HPDE6-E6E7 (cell line): Measurements from ENCODE around the gene SLC4A1AP.

ENCODE experiments used
- DNase-seq: peaks from one replicate; pipeline ENCODE4 v3.0.0; 2011; ENCODE audit warnings: missing footprints; ENCODE audit errors: extremely low spot score

SLC4A1AP gene

DNA sequence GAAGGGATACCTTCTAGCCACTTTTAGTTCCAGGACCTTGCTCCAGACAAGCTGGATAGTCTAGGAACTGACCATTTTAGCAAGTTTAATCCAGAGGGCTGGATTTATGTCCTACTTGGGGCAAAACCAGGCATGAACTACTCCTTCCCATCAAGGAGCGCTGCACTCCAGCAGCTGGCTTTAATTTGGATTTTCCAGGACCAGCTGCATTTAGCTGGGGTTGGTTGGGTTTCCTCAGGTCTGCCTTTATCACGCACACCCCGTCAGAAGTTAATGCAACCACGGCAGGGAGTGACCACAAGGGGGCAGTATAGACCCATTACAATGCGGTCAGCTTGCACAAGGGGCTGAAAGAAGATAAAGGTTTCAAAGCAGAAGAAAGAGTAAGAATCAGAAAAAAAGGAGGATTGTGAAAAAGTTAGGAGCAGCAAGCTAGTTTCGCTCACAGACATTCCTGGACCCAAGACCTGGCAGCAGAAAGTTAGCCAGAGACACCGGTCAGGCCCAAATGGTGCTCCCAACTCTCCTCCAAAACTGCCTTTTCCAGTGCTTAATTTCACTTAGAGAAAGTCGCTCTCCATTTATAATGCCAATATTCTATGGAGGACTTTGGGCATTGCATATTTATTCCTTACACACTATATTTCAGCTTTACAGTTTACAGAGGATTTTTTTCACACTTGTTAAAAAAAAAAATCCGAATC is 40.1 kb downstream of the SLC4A1AP start:
- DNase-seq, result peak; percentile 76

GRCh38 chr2:27704342-27704876 is 40.7 kb downstream of the SLC4A1AP start:
- DNase-seq, result no peak

DNA sequence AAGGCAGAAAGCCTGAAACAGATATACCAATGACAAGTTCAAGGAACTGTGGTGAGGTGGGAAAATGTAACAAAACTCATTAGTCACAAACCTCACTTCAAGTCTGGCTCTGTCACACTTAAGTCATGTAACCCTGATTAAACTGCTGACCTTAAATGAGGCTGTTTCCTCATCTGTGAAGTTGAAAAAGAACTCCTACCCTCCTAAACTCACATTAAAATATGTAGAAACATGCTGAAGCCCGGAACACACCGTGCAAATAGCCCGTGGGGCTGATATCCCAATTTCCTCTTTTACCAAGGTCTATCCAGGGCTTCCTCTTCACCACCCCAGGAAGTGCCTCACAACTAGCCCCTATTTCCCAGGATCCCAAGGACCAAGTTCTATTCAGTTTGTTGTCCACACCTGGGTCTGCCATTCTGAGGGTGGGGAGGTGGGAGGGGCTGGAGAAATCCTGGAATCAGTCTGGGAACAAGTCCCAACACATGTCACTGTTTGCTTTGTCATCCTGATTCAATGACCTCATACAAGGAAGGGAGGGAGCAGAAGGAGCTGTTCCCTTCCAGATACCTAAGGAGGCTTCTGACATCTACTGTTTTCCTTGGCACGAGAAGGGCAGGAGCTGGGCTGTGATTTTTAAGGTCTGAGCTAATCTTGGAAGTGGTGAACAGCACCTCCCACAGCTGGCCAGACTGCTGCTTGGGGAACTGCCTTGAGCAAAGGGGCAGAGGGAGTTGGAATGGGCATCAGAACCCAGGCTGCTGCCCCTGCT is 42.3 kb downstream of the SLC4A1AP start:
- peak; percentile 75 for DNase-seq

- no peak for DNase-seq
These were observed 44.0 kb downstream of the SLC4A1AP start for GRCh38 chr2:27707462-27708256.

DNA sequence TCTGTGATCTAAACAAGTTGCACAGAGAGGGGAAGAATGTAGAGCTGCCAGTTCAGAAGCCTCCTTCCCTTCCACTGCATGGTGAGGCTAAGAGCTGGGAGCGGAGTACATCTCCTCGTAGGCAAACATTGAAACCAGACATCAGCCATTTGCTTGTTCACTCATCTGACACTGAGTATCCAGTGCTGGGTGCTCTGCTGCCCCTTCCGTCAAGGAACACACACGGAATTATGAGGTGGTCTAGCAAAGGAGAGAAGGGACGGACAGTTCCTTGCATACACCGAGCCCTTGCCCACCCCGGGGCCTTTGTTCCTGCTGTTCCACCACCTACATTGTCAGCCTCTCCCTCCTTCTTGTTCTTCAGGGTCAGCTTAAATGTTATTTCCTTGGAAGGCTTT is 44.6 kb downstream of the SLC4A1AP start:
- DNase-seq, result no peak

GRCh38 chr2:27708666-27709065 is 45.0 kb downstream of the SLC4A1AP start:
- no peak for DNase-seq

DNA sequence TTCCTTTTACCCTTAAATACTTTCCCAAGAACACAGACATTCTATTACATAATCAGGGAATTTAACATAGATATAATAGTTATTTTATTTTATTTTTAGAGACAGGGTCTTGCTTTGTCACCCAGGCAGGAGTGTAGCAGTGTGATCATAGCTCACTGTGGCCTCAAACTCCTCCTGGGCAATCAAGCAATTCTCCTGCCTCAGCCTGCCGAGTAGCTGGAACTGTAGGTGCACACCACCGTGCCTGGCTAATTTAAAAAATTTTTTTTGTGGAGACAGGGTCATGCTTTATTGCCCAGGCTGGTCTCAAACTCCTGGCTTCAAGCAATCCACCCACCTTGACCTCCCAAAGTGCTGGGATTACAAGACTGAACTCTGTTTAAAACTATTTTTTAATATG is 45.6 kb downstream of the SLC4A1AP start:
- no peak for DNase-seq

DNA sequence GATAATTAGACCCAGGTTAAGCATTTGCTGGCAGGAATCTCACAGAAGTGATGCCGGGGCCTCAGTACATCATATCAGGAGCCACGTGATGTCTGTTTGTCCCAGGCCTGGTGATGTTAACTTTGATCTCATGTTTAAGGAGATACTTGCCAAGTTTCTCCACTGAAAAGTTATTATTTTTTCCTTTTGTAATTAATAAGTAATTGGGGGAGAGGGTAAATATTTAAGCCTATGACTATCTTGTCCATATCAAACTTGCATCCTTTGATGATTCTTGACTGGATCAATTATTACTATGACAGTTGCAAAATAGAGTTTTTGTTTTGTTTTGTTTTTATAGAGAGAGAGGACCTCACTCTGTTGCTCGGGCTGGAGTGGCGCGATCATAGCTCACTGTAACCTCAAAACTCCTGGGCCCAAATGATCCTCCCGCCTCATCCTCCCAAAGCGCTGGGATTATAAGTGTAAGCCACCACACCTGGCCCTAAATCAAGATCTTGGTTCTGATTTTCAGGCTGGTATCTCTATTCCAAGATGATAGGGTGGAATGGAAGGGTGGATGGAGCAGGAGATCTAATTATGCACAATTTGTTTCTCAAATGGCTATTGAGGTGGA is 46.4 kb downstream of the SLC4A1AP start:
- no peak for DNase-seq

GRCh38 chr2:27710640-27711430 is 47.1 kb downstream of the SLC4A1AP start:
- no peak for DNase-seq

- DNase-seq, result no peak
These were observed 48.1 kb downstream of the SLC4A1AP start for GRCh38 chr2:27711804-27712203.

DNA sequence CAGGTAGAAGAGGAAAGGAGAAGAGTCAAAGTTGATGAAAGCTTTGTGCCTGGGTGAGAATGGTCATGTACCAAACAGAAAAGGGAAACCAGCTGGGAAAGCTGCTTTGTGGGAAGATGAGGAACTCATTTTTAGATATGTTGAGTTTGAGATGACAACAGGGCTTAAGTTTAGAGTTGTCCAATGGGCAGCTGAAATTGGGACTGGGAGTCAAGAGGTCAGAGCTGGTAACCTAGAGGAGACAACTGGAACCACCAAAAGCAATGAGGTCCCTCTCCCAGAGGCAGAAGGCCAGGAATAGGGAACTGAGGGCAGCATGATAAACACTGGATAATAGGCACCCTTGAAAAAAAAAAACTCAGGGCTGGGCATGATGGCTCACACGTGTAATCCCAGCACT is 48.8 kb downstream of the SLC4A1AP start:
- DNase-seq, result no peak

DNA sequence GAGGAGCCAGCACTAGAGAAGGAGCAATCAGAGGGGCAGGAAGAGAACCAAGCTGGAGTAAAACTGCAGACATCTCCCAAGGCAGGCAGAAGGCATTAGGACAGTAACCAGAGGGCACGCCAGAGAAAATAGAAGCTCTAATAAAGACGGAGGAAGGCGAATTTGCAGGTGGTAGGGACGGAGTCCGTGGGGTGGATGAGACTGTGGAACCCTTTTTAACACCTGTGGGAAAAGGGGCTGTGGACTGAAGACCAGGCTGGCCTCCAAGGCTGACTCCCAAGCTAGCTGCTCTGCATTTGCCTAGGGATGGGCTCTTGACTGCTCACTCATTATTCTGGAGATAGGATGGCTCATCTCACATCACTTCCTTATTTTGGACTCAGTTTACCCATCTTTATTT is 49.5 kb downstream of the SLC4A1AP start:
- DNase-seq, result no peak

DNA sequence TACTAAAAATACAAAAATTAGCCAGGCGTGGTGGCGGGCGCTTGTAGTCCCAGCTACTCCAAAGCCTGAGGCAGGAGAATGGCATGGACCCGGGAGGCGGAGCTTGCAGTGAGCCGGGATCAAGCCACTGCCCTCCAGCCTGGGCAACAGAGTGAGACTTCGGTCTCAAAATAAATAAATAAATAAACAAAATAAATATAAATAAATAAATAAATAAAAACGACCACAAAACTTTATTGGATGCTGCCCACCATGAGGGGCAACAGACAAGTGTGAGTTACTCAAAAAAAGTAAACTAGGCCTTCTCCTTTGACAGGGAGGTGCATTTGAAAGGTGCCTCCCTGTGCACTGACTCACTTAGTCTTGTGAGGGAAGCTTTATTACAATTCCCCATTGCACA is 50.4 kb downstream of the SLC4A1AP start:
- DNase-seq, result no peak

DNA sequence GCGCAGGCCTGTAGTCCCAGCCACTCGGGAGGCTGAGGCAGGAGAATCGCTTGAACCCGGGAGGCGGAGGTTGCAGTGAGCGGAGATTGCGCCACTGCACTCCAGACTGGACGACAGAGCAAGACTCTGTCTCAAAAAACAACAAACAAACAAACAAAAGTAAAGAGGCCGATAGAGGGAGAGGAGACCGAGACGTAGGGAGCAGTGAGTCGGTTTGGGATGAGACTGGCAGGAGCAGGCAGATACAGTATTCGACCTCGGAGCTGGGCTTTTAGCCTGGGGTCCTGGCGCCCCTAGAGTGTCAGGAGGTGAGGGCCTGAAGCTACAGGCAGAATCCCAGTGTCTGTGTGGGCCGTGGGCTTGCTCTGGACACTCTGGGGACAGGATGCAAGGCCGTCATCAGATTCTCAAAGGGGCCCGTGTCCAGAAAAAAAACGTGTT is 51.2 kb downstream of the SLC4A1AP start:
- no peak for DNase-seq

- no peak for DNase-seq
These were observed 51.9 kb downstream of the SLC4A1AP start for GRCh38 chr2:27715318-27716210.

GRCh38 chr2:27716301-27717069 is 52.8 kb downstream of the SLC4A1AP start:
- DNase-seq, result no peak

- peak; percentile 67 for DNase-seq
These were observed 53.5 kb downstream of the SLC4A1AP start for GRCh38 chr2:27717070-27717795.

DNA sequence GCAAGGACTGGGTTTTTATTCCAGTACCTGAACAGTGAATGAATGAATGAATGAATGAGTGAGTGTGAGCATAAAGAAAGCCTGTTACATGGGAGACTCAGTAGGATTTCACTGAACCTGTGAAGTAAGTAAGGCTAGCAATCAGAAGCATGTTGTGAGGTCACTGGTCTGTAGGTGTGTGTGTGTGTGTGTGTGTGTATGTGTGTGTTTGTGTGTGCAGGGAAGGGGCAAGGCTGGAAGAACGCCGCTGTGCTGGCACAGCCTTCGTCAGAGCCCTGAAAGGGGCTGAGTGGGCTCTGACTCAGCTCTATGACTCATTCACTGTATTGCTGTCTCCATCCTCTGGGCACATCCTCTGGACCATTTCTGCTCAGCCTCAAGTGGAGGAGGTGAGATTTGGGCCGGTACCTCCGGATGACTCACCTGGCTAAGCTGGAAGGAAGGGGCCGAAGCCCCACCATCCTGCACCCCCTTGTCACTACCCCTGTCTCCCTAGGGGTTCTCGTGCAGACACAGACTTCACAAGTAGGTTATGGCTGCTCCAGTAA is 56.4 kb downstream of the SLC4A1AP start:
- DNase-seq, result peak; percentile 97
